ENCODE results near the gene RTCA. TPM values are rescaled to one million over a fixed set of nuclear protein-coding genes. Genes with fewer than 3 reads are reported as not detected.

Gene RTCA
- total RNA-seq, 2 donors from 2014 or later: 15.4 to 23.8 TPM

- Histone ChIP-seq H3K27ac (no peak overlapping the region), H3K36me3 (no peaks in the 10 kb centered on the region), H3K9me3 (no peaks in the 10 kb centered on the region), H3K4me3 (no peak overlapping the region), H3K4me1 (ENCODE audit: control insufficient read depth in 1 of 2, low read depth in 2 of 2) (no peaks in the 10 kb centered on the region), H3K27me3 (replicated peaks; ENCODE audit: insufficient read depth) (no peaks in the 10 kb centered on the region)
- no peak for DNase-seq (ENCODE audit: low spot score)
- ATAC-seq (ENCODE audit: insufficient number of reproducible peaks, low FRiP score, low read depth): no peak
- no peak for TF ChIP-seq CTCF (IDR thresholded peaks at IDR 0.05)
Observed at GRCh38 chr1:100298512-100298911, 32.5 kb downstream of the RTCA start.

DNA sequence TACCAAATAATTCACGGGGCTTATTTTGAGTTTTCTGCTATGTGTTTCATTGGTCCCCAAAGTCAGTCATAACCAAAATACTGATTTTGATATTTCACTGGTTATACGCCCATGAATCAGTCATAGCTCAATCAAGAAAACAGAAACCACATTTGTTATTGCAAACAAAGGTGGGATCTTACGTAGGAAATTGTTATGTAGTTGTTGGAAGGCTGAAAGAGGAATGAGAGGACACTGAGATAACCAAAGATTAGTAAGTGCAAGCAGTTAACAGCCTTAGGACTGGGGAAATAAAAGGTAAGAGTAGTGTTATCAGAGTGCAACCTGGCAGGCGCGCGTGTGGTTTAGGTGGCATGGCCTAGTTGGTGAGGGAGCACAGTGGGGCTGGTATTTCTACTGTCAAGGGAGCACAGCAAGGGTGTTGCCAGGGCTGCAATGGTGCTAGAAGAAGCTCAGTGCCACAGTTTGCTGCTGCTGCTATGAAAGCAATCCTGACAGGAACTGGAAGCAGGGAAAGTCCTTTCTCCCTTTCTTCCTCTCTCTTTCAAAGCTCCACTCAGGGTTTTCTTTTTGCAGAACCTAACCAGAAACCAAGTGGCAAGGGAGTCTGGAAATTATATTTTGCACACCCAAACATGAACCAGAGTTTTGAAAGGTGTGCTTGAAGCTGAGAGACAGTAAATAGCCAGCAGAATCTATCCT is 33.7 kb downstream of the RTCA start:
- DNase-seq (ENCODE audit: low spot score) (no peak), ATAC-seq (ENCODE audit: insufficient number of reproducible peaks, low FRiP score, low read depth) (no peak)
- Histone ChIP-seq H3K4me1 (ENCODE audit: control insufficient read depth in 1 of 2, low read depth in 2 of 2) (no peaks in the 10 kb centered on the region), H3K27ac (no peak overlapping the region), H3K9me3 (no peaks in the 10 kb centered on the region), H3K4me3 (no peak overlapping the region), H3K36me3 (no peaks in the 10 kb centered on the region), H3K27me3 (replicated peaks; ENCODE audit: insufficient read depth) (no peaks in the 10 kb centered on the region)
- TF ChIP-seq CTCF (IDR thresholded peaks at IDR 0.05): no peak

- no peak for DNase-seq (ENCODE audit: low spot score)
- Histone ChIP-seq H3K27me3 (replicated peaks; ENCODE audit: insufficient read depth) (no peaks in the 10 kb centered on the region), H3K4me1 (ENCODE audit: control insufficient read depth in 1 of 2, low read depth in 2 of 2) (no peaks in the 10 kb centered on the region), H3K36me3 (no peaks in the 10 kb centered on the region), H3K9me3 (no peaks in the 10 kb centered on the region), H3K27ac (no peak overlapping the region), H3K4me3 (no peak overlapping the region)
- TF ChIP-seq CTCF (IDR thresholded peaks at IDR 0.05): no peak
- no peak for ATAC-seq (ENCODE audit: insufficient number of reproducible peaks, low FRiP score, low read depth)
Observed at GRCh38 chr1:100300691-100301090, 34.7 kb downstream of the RTCA start.

GRCh38 chr1:100302739-100303138 is 36.7 kb downstream of the RTCA start:
- Histone ChIP-seq H3K27me3 (replicated peaks; ENCODE audit: insufficient read depth) (no peaks in the 10 kb centered on the region), H3K27ac (no peak overlapping the region), H3K9me3 (no peaks in the 10 kb centered on the region), H3K36me3 (no peaks in the 10 kb centered on the region), H3K4me1 (ENCODE audit: control insufficient read depth in 1 of 2, low read depth in 2 of 2) (no peaks in the 10 kb centered on the region), H3K4me3 (no peak overlapping the region)
- DNase-seq (ENCODE audit: low spot score) (no peak), ATAC-seq (ENCODE audit: insufficient number of reproducible peaks, low FRiP score, low read depth) (no peak)
- no peak for TF ChIP-seq CTCF (IDR thresholded peaks at IDR 0.05)

DNA sequence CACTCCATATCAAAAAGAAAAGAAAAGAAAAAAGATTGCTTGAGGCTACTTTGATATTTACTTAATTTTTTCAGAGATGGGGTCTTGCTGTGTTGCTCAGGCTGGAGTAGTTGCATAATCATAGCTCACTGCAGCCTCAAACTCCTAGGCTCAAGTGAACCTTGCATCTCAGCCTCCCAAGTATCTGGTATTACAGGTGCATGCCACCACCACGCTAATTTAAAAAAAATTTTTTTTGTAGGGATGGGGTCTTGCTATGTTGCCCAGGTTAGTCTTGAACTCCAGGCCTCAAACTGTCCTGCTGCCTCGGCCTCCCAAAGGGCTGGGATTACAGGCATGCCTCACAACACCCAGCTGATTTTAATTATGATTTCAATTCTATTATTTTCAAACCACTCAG is 38.2 kb downstream of the RTCA start:
- Histone ChIP-seq H3K4me3 (no peak overlapping the region), H3K27me3 (replicated peaks; ENCODE audit: insufficient read depth) (no peaks in the 10 kb centered on the region), H3K9me3 (no peaks in the 10 kb centered on the region), H3K27ac (no peak overlapping the region), H3K36me3 (no peaks in the 10 kb centered on the region), H3K4me1 (ENCODE audit: control insufficient read depth in 1 of 2, low read depth in 2 of 2) (no peaks in the 10 kb centered on the region)
- DNase-seq (ENCODE audit: low spot score) (no peak), ATAC-seq (ENCODE audit: insufficient number of reproducible peaks, low FRiP score, low read depth) (no peak)
- TF ChIP-seq CTCF (IDR thresholded peaks at IDR 0.05): no peak
